ENCODE data around the gene PLCB1.

PLCB1 gene

DNA sequence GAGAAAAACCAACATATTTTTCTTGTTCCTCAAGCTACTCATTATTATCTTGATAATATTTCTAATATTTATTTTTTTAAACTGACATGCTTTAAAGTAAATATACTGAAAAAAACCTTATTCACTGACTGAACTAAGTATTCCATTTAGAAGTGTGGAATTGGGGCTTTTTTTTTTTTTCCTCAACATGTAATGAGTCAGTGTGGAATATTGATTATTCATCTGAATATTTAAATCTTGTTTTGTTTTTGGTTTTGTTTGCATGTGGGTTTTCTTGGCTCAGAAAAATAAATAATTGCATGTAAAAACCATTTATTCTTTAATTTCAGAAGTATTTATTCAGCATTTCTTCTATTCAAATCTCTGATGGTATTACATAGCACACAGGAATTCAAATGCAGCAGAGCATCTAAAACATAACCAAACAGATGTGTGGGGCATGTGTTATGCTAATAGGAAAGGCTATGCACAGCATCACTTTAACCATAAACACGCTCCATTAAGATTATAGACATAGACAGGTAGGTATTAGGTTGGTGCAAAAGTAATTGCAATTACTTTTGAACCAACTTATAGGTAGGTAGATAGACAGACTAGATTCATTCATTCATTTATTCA is 166.5 kb downstream of the PLCB1 start:
- peaks cover 5% of the 10 kb centered on the region for H3K27me3 Mint-ChIP-seq
- no peak overlapping the region for H3K27ac Mint-ChIP-seq
- no peaks in the 10 kb centered on the region for H3K4me1 Mint-ChIP-seq (ENCODE audit: low read depth)
- no peaks in the 10 kb centered on the region for H3K36me3 Mint-ChIP-seq
- H3K9me3 Mint-ChIP-seq (ENCODE audit: low read depth) = no peaks in the 10 kb centered on the region
- no peak overlapping the region for H3K4me3 Mint-ChIP-seq

DNA sequence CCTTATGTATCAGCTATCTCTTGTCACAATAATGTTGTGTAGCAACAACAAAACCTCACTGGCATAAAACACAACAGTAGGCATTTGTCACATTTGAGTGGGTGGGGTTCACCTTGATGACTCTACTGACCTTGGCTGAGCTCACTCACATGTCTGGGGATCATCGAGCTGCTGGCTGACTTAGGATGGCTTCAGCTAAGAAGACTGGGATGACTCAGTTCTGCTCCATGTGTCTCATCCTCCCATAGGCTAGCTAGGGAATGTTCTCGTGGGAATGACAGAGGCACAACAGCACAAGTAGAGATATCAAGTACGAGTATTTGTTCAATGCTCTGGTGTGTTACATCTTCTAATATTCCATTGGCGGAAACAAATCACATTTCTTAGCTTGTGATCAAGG is 167.9 kb downstream of the PLCB1 start:
- Mint-ChIP-seq H3K27me3 (peaks cover 5% of the 10 kb centered on the region), H3K9me3 (ENCODE audit: low read depth) (no peaks in the 10 kb centered on the region), H3K4me1 (ENCODE audit: low read depth) (peaks cover under 1% of the 10 kb centered on the region), H3K27ac (no peak overlapping the region), H3K4me3 (no peak overlapping the region), H3K36me3 (no peaks in the 10 kb centered on the region)

DNA sequence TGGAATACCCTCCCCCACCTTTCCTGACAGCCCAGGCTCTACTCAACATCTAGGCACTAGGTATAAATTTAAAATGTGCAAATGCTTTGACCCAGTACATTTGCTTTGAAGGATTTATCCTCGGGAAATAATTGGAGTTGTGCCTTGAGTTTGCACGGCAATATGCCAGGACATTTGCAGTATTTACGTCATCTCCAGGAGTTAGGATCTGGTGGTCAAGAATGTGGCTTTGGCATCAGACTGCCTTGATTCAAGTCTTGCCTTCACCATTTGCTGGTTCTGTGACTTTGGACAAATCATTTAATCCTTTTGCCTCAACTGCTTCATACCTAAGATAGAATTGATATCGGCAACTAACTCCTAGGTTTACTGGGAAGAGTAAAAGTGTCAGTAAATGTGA is 169.6 kb downstream of the PLCB1 start:
- Mint-ChIP-seq H3K27ac (no peak overlapping the region), H3K4me1 (ENCODE audit: low read depth) (peaks cover 6% of the 10 kb centered on the region), H3K27me3 (peaks cover 5% of the 10 kb centered on the region), H3K36me3 (no peaks in the 10 kb centered on the region), H3K4me3 (no peak overlapping the region), H3K9me3 (ENCODE audit: low read depth) (no peaks in the 10 kb centered on the region)

DNA sequence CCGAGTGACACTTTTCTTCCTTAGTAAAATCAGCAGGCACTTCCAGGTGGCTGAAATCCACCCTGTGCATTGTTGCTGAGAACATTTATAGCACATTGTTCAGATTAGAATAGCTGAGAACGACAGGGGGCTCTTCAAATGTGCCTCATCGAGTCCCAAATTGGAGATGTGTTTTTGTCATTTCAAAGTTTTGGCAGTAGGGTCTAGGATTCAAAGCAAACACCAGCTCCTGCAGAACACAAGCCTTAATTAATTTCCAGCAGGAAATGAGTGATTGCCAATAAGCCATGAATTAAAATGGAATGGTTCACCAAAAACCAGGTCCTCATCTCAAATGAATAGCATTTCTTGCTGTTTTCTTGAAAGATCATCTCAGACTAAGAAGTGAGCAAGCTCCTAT is 171.6 kb downstream of the PLCB1 start:
- Mint-ChIP-seq H3K36me3 (no peaks in the 10 kb centered on the region), H3K4me1 (ENCODE audit: low read depth) (peaks cover 6% of the 10 kb centered on the region), H3K27me3 (peaks cover 5% of the 10 kb centered on the region), H3K4me3 (no peak overlapping the region), H3K9me3 (ENCODE audit: low read depth) (no peaks in the 10 kb centered on the region), H3K27ac (no peak overlapping the region)

DNA sequence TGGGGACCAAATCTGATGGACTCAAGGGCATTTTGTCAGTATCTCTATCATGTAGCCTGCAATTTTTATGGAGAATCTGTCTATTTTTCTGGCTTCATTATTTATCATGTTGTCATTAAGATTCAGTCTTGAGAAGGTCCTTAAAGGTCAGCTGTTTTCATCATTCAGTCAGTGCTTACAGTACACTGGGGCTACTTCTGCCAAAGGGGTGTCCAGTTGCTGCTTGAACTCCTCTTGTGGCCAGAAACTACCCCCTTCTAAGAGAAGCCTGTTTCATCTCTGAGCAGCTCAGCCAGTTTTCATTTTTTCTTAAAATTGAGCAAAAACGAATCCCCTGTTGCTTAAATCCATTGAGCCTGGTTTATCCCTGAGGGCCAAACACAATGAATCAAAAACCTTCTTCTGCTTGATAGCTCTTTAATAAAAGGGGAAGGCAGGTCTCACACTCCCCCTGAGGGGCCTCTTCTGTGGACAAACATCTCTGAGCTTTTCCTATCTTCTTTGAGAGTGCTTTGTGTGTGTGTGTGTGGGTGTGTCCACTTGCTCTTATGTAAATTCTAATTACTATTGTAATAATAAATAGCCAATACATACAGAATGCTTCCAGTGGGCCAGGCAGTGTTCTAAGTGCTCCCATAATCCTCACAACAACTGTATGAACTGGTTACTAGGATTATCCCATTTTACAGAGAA is 172.2 kb downstream of the PLCB1 start:
- Mint-ChIP-seq H3K27ac (no peak overlapping the region), H3K36me3 (no peaks in the 10 kb centered on the region), H3K4me1 (ENCODE audit: low read depth) (peaks cover 6% of the 10 kb centered on the region), H3K27me3 (peaks cover 5% of the 10 kb centered on the region), H3K4me3 (no peak overlapping the region), H3K9me3 (ENCODE audit: low read depth) (no peaks in the 10 kb centered on the region)

DNA sequence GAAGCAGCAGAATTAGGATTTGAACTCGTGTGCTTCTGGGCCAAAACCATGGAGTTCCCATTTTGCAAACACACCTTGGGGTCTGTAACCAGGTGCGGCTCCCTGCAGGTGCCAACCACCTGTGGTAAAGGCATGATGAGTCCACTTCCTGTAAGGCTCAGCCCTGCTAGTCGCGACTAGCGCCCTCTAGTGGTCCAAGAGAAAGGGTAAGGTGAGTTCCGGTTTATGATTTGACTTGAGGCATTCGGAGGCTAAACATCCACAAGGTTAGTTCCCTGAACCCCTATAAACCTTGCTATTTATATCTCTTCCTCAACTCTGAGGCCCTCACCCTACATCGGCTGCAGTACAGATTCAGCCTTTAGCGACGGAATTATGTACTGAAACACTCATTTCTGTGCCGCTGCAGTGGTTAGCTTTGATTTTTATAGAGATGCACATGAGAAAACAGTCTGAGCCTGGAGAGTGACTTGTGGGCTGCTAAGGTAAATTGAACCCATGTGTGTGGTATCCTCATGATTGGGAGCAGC is 173.4 kb downstream of the PLCB1 start:
- Mint-ChIP-seq H3K4me3 (no peak overlapping the region), H3K27me3 (no peaks in the 10 kb centered on the region), H3K4me1 (ENCODE audit: low read depth) (peaks cover 6% of the 10 kb centered on the region), H3K9me3 (ENCODE audit: low read depth) (no peaks in the 10 kb centered on the region), H3K36me3 (no peaks in the 10 kb centered on the region), H3K27ac (no peak overlapping the region)

DNA sequence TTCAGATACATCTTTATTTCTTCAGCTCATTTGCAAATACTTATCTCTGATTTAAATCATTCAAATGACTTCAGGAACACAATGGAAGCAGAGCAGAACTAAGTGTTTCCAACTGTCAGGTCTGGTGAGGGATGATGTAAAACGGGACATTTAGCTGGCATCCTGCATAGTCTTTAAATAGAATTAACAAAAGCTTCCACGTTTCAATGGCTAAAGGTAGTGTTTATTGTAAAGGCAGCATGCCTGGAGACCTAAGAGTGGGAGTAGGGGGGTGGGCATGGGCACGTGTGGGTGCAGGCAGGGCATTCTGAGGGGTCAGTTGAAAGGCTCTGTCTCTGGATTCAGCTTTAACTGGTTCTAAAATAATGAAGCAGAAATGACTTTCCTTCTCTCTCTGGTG is 174.9 kb downstream of the PLCB1 start:
- no peaks in the 10 kb centered on the region for H3K27me3 Mint-ChIP-seq
- peaks cover 6% of the 10 kb centered on the region for H3K4me1 Mint-ChIP-seq (ENCODE audit: low read depth)
- no peaks in the 10 kb centered on the region for H3K36me3 Mint-ChIP-seq
- H3K27ac Mint-ChIP-seq = no peak overlapping the region
- H3K4me3 Mint-ChIP-seq = no peak overlapping the region
- H3K9me3 Mint-ChIP-seq (ENCODE audit: low read depth) = no peaks in the 10 kb centered on the region

DNA sequence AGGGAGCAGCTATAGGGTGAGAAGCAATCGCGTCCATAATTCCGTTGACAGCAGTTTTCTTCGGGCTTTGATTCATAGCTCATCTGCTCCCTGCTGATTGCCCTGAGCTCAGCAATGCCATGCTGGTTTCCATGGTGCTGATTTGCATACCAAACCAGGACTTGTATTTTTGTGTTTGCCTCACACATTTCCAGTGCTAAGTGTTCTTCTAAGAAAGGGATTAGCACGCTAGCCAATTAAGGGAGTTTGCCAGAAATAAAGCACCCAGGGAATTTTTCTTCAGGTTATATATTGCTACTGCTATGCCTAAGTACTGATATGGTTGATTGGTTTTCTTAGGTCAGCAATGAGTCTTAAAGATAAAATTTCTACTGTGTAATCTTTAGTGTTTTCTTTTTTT is 177.6 kb downstream of the PLCB1 start:
- H3K36me3 Mint-ChIP-seq = no peaks in the 10 kb centered on the region
- no peak overlapping the region for H3K4me3 Mint-ChIP-seq
- H3K9me3 Mint-ChIP-seq (ENCODE audit: low read depth) = no peaks in the 10 kb centered on the region
- peaks cover 1% of the 10 kb centered on the region for H3K27me3 Mint-ChIP-seq
- no peak overlapping the region for H3K27ac Mint-ChIP-seq
- H3K4me1 Mint-ChIP-seq (ENCODE audit: low read depth) = peaks cover 6% of the 10 kb centered on the region

DNA sequence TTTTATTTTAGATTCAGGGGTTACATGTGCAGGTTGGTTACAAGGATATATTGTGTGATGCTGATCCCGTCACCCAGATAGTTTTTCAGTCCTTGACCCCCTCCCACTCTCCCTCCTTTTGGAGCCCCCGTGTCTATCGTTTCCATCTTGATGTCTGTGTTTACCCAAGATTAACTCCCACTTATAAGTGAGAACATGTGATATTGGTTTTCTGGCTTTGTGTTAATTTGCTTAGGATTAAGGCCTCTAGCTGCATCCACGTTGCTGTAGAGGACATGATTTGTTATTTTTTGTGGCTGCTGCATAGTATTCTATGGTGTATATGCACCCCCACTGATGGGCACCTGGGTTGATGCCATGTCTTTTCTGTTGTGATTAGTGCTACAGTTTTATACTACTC is 178.6 kb downstream of the PLCB1 start:
- Mint-ChIP-seq H3K9me3 (ENCODE audit: low read depth) (no peaks in the 10 kb centered on the region), H3K27ac (no peak overlapping the region), H3K4me1 (ENCODE audit: low read depth) (no peaks in the 10 kb centered on the region), H3K27me3 (peaks cover 1% of the 10 kb centered on the region), H3K36me3 (no peaks in the 10 kb centered on the region), H3K4me3 (no peak overlapping the region)

DNA sequence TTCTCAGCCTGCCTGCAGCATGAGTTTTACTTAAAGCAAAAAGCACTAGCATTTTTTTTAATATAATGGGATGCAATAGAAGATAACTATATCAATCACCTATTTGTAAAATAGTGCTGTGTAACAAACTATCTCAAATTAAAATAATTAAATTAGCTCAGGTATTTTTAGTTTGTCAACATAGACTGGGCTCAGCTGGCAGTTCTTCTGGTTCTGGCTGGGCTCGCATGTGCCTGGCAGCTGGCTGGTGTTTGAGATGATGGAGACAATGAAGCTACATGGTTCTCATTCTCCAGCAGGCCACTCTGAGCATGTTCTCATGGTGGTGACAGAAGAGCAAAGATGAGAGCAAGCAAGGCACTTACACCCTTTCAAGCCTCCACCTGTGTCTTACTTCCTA is 181.0 kb downstream of the PLCB1 start:
- Mint-ChIP-seq H3K4me1 (ENCODE audit: low read depth) (no peaks in the 10 kb centered on the region), H3K27ac (no peak overlapping the region), H3K9me3 (ENCODE audit: low read depth) (no peaks in the 10 kb centered on the region), H3K4me3 (no peak overlapping the region), H3K36me3 (peaks cover 2% of the 10 kb centered on the region), H3K27me3 (peaks cover 4% of the 10 kb centered on the region)

DNA sequence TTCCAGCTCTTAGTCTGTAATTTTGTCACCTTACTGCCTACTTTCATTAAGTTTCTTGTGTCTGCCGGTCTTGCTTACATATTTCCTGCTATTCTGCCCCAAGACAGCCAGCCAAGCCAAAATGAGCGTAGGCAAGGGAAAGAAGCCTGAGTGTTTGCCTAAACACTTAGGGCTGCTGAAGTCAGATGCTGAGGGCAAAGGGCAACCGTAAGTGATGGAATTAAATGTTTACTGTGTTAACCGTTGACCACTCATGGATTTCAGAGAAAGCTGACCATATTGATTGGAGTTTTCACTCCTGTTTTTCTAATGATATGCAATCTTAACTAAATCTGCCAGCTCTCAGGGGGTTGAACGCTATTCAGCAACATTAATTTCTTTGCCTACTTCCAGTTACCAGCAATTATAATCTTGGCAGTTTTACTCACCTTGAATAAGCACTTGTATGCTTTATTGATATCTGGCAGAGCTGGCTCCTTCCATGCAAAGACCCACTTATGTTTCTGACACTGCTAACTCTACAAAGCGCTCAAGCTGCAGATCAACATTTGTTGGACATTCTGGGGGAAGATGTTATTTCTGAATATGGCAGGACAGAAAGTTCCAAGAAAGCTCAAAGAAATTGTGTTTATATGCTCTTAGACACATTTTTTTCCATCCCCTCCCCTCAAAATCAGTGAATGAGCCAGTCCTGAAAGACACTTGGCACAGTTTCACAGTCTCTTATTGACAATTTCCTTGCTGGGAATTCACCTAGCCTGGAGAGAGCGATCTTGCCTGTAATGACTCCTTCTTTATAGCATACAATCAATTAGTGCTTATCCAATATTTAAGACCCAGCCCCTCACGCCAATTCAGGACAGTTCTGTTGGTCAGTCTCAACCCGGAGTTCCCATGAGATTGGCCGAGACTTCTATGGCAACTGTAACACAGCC is 183.8 kb downstream of the PLCB1 start:
- H3K4me1 Mint-ChIP-seq (ENCODE audit: low read depth) = no peaks in the 10 kb centered on the region
- peaks cover 4% of the 10 kb centered on the region for H3K27me3 Mint-ChIP-seq
- peaks cover 2% of the 10 kb centered on the region for H3K36me3 Mint-ChIP-seq
- H3K9me3 Mint-ChIP-seq (ENCODE audit: low read depth) = no peaks in the 10 kb centered on the region
- no peak overlapping the region for H3K4me3 Mint-ChIP-seq
- no peak overlapping the region for H3K27ac Mint-ChIP-seq

DNA sequence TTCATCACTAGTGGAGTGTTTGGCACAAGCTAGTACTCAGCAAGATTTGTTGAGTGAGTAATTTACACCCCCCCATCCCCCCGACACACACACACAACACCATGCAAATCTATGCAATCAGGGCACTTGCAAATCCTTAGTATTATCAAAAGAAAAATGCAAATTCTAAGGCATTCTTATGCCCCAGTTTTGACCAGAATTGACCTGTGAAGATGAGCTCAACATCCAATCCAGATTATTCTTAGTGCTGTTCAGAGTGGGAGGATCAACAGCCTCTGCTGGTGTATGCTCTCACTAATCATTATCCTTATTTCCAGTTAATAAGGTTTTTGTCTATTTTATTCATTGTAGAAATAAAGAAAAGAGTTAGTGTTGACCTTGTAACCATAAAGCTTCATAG is 185.4 kb downstream of the PLCB1 start:
- Mint-ChIP-seq H3K36me3 (peaks cover 2% of the 10 kb centered on the region), H3K4me1 (ENCODE audit: low read depth) (no peaks in the 10 kb centered on the region), H3K27me3 (peaks cover 4% of the 10 kb centered on the region), H3K9me3 (ENCODE audit: low read depth) (no peaks in the 10 kb centered on the region), H3K27ac (no peak overlapping the region), H3K4me3 (no peak overlapping the region)

DNA sequence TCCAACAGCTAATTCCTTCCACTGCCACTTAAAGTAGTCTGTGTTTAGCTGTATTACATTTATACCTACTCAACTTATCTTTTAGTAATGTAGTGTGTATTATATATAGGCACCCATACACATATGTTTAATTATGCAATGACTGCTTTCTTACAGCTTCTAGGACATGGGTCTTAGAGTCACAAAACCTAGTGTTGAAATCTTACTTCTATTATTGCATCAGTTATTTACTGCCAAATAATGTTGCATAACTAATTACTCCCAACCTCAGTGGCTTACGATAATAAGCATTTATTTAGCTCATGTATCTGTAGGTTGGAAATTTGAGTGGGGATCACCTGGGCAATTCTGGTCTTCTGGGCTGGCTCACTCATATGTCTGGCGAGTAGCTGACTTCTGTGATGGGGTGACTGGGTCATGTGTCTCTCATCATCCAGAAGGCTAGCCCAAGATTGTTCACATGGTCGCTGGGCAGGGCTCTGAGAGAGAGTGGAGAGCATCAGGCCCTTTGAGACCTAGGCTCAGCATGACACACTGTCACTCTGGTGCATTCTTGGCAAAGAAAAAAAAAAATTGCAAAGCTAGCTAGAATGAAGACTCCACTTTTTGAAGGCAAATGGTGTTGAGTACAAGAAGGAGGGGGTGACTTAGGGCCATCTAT is 187.0 kb downstream of the PLCB1 start:
- Mint-ChIP-seq H3K36me3 (peaks cover 2% of the 10 kb centered on the region), H3K4me3 (no peak overlapping the region), H3K9me3 (ENCODE audit: low read depth) (no peaks in the 10 kb centered on the region), H3K27me3 (peaks cover 3% of the 10 kb centered on the region), H3K27ac (no peak overlapping the region), H3K4me1 (ENCODE audit: low read depth) (no peaks in the 10 kb centered on the region)

DNA sequence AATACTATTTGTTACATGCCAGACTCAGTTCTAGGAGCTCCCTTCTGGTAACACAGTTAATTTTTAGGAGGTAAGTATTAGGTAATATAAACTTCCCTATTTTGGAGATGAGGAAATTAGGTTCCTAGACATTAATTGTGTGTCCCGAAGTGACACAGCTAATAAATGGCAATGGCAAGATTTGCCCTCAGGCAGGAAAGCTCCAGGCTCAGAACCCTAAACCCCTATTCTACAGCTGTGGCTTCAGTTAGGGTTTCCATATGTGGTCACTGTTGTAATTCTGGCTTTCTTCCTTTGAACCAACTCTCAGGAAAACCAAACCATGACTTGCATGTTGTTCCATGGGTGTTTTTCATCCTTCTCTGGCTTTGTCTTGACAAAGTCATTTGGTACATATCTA is 188.2 kb downstream of the PLCB1 start:
- H3K4me3 Mint-ChIP-seq = no peak overlapping the region

DNA sequence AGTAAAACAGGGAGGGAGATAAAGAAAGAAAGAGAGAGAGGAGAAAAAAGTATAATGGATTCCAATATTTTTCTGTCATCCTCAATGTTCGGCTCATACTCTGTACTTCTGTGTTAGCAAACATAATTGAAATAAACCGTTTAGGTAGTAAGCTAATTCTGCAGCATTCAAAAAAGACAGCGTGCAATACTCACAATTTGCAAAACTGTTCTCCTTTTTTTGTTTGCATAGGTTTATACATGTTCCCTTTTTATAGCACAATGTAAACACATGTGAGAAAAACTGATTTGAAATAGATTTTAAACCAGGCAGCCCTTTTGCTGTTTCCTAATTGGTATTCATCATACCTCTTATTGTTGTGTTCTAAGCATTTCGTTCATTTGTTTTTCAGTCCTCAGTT is 188.9 kb downstream of the PLCB1 start:
- Mint-ChIP-seq H3K4me1 (ENCODE audit: low read depth) (no peaks in the 10 kb centered on the region), H3K27me3 (peaks cover 3% of the 10 kb centered on the region), H3K36me3 (peaks cover 2% of the 10 kb centered on the region), H3K27ac (no peak overlapping the region), H3K4me3 (no peak overlapping the region), H3K9me3 (ENCODE audit: low read depth) (no peaks in the 10 kb centered on the region)

More for the DNA sequence above, 188.2 kb downstream of the PLCB1 start:
- Mint-ChIP-seq H3K27me3 (peaks cover 3% of the 10 kb centered on the region), H3K36me3 (peaks cover 2% of the 10 kb centered on the region), H3K4me1 (ENCODE audit: low read depth) (no peaks in the 10 kb centered on the region), H3K9me3 (ENCODE audit: low read depth) (no peaks in the 10 kb centered on the region), H3K27ac (no peak overlapping the region)

Measured in activated naive CD8-positive, alpha-beta T cell (primary cell).